Peyer's patch (tissue), 4 donors: ENCODE data around the gene GABRR3.

Source experiments
- POLR2A ChIP-seq, 2 donors: fragments of 450-650 bp; IDR thresholded peaks; one replicate each; pipeline ENCODE4 v1.5.1; 2017; ENCODE audit warnings: antibody characterized with exemption in 2 of 2, mild to moderate bottlenecking in 2 of 2, moderate library complexity in 2 of 2
- TF ChIP-seq, protein P1 (sequence below), 6 experiments: fragments of 450-650 bp in 4 of 6; fragments of 200-600 bp in 2 of 6; sonication (generic) in 1 of 6; IDR thresholded peaks; one replicate each; pipeline ENCODE4 v1.5.1; 2017 to 2019; ENCODE audit warnings: antibody characterized with exemption in 6 of 6, mild to moderate bottlenecking in 3 of 6, moderate library complexity in 1 of 6

DNA sequence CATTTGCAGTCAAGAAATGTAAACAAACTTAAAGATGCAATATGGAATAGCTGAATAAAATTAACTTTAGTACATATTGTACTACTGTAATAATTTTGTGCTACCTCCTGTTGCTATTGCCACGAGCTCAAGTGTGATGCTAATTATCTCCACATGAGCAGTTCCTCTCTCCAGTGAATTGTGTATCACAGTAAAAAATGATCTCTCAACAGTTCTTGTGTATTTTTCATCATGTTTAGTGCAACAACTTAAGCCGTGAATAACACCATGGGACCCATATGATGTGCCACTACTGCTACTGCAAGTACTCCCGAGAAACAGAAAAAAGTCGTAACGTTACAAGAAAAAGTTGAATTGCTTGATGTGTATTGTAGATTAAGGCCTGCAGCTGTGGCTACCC lies 75.2 kb downstream of the GABRR3 start:
- no peak for TF ChIP-seq POLR2A (IDR thresholded peaks at IDR 0.05)
- TF ChIP-seq, protein P1, sequence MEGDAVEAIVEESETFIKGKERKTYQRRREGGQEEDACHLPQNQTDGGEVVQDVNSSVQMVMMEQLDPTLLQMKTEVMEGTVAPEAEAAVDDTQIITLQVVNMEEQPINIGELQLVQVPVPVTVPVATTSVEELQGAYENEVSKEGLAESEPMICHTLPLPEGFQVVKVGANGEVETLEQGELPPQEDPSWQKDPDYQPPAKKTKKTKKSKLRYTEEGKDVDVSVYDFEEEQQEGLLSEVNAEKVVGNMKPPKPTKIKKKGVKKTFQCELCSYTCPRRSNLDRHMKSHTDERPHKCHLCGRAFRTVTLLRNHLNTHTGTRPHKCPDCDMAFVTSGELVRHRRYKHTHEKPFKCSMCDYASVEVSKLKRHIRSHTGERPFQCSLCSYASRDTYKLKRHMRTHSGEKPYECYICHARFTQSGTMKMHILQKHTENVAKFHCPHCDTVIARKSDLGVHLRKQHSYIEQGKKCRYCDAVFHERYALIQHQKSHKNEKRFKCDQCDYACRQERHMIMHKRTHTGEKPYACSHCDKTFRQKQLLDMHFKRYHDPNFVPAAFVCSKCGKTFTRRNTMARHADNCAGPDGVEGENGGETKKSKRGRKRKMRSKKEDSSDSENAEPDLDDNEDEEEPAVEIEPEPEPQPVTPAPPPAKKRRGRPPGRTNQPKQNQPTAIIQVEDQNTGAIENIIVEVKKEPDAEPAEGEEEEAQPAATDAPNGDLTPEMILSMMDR (IDR thresholded peaks at IDR 0.05): no peak
